ENCODE results near the gene AP5M1. TPM values are rescaled to one million over a fixed set of nuclear protein-coding genes. Genes with fewer than 3 reads are reported as not detected.

AP5M1 gene
- total and polyA plus RNA-seq, 2 of the 13 experiments (the other 11 are each of a cell fraction or from before 2014, with no cell fraction given), result 14.8 to 35.0 TPM

GRCh38 chr14:57293866-57294837, 25.4 kb downstream of the AP5M1 start:
- intact Hi-C loops (cut with micrococcal nuclease; ENCODE audit: unreplicated experiment) (loop anchor here (1.0 to 10.0 kb wide), 3 partner anchors 89 to 629 kb away; no protein-coding TSS in a partner anchor), in situ Hi-C loops (cut with HindIII; ENCODE audit: extremely low pct_ligation_motif_present, low pct_unique_long_range_greater_than_20kb) (no loop called here)
- Histone ChIP-seq H3K4me3 (replicated peaks in 1 of 3; ENCODE audit: insufficient read depth in 1 of 3, low read depth in 2 of 3, low read length in 3 of 3) (no peak overlapping the region), H3K27ac (ENCODE audit: extremely low read length, insufficient read depth, low read length) (no peak overlapping the region), H3K79me2 (ENCODE audit: insufficient read depth, low read length) (no peaks in the 10 kb centered on the region), H3K4me2 (ENCODE audit: low read depth, low read length) (no peak overlapping the region), H3K36me3 (replicated peaks in 1 of 2; ENCODE audit: control insufficient read depth in 1 of 2, insufficient read depth in 2 of 2, low read length in 2 of 2) (peaks cover under 1 to 2% of the 10 kb centered on the region in 2 experiments; a peak in 1 of 5 replicates), H2AFZ (ENCODE audit: low read length) (no peak overlapping the region), H4K20me1 (ENCODE audit: insufficient read depth, low read length) (no peaks in the 10 kb centered on the region), H3K9ac (ENCODE audit: insufficient read depth, low read depth, low read length) (no peak overlapping the region), H3K4me1 (ENCODE audit: insufficient read depth, low read length) (peaks cover 27% of the 10 kb centered on the region), H3K9me3 (ENCODE audit: low read length) (no peaks in the 10 kb centered on the region), H3K27me3 (ENCODE audit: control insufficient read depth in 1 of 2, insufficient read depth in 2 of 2, low read length in 2 of 2) (no peaks in the 10 kb centered on the region)
- ChIA-PET POLR2A (no interaction called here), CTCF (ENCODE audit: low intra/inter-chr PET ratio, low total read pairs) (interaction anchor here (1.2 kb wide), 1 partner anchor 228 kb away, joined by 3 read pairs; no protein-coding TSS in a partner anchor)
- WGBS (ENCODE audit: low lambda C conversion rate), result 100% methylated on average over 1 of the region's 1 CpG
- ATAC-seq (no peak), DNase-seq (ENCODE audit: low spot score) (no peak), FAIRE-seq (no peak)
- no TSS peak for BruUV-seq (replicated peaks)
- TF ChIP-seq HNRNPH1 (optimal IDR thresholded peaks at IDR 0.05; ENCODE audit: low read depth, low read length), result no peak
- peak; percentile 33 for TF ChIP-seq STAG1 (CRISPR knock-in tag; IDR thresholded peaks at IDR 0.05)

DNA sequence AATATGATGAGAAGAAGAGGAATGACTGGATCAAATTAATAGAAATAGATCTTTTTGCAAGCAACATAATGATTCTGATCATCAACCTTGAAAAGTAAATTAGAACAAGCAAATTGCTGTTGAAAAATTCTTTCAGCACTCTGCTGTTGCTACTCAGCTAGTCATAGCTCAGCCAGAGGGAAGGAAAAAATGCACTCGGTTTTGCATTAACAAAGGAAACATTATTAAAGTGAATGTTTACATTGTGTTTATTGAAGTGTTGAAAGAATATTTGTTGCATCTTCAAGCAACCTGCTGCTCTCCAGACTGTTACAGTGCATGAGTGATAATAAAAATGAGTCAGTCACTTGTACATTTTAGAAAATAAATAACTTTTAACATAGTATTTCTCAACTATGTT, 26.5 kb downstream of the AP5M1 start:
- Histone ChIP-seq H3K79me2 (ENCODE audit: insufficient read depth, low read length) (no peaks in the 10 kb centered on the region), H3K27me3 (ENCODE audit: control insufficient read depth in 1 of 2, insufficient read depth in 2 of 2, low read length in 2 of 2) (no peaks in the 10 kb centered on the region), H3K4me2 (ENCODE audit: low read depth, low read length) (no peak overlapping the region), H3K4me3 (replicated peaks in 1 of 3; ENCODE audit: insufficient read depth in 1 of 3, low read depth in 2 of 3, low read length in 3 of 3) (no peak overlapping the region), H3K36me3 (replicated peaks in 1 of 2; ENCODE audit: control insufficient read depth in 1 of 2, insufficient read depth in 2 of 2, low read length in 2 of 2) (peaks cover 0 to 2% of the 10 kb centered on the region in 2 experiments; a peak in 1 of 5 replicates), H2AFZ (ENCODE audit: low read length) (no peak overlapping the region), H3K9me3 (ENCODE audit: low read length) (no peaks in the 10 kb centered on the region), H3K27ac (ENCODE audit: extremely low read length, insufficient read depth, low read length) (no peak overlapping the region), H3K4me1 (ENCODE audit: insufficient read depth, low read length) (peaks cover 25% of the 10 kb centered on the region), H3K9ac (ENCODE audit: insufficient read depth, low read depth, low read length) (no peak overlapping the region), H4K20me1 (ENCODE audit: insufficient read depth, low read length) (no peaks in the 10 kb centered on the region)
- ATAC-seq, result no peak
- ChIA-PET POLR2A (no interaction called here), CTCF (ENCODE audit: low intra/inter-chr PET ratio, low total read pairs) (no interaction called here)
- intact Hi-C loops (cut with micrococcal nuclease; ENCODE audit: unreplicated experiment), result loop anchor here (10.0 kb wide), 2 partner anchors 90 to 630 kb away; no protein-coding TSS in a partner anchor
- no peak for DNase-seq (ENCODE audit: low spot score)
- in situ Hi-C loops (cut with HindIII; ENCODE audit: extremely low pct_ligation_motif_present, low pct_unique_long_range_greater_than_20kb), result no loop called here
- no peak for FAIRE-seq
- BruUV-seq (replicated peaks), result no TSS peak
- WGBS (ENCODE audit: low lambda C conversion rate), result 21% methylated on average over 1 of the region's 1 CpG
- TF ChIP-seq KDM3A (CRISPR knock-in tag; IDR thresholded peaks at IDR 0.05; ENCODE audit: low read depth), result no peak
- no peak for TF ChIP-seq PCBP2 (optimal IDR thresholded peaks at IDR 0.05; ENCODE audit: low read depth, low read length, poor library complexity, severe bottlenecking)
- no peak for TF ChIP-seq GMEB2 (CRISPR knock-in tag; IDR thresholded peaks at IDR 0.05; ENCODE audit: low read depth)
- no peak for TF ChIP-seq ZSCAN22 (CRISPR knock-in tag; IDR thresholded peaks at IDR 0.05)
- TF ChIP-seq, protein P1, sequence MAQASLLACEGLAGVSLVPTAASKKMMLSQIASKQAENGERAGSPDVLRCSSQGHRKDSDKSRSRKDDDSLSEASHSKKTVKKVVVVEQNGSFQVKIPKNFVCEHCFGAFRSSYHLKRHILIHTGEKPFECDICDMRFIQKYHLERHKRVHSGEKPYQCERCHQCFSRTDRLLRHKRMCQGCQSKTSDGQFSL (CRISPR knock-in tag; IDR thresholded peaks at IDR 0.05), result no peak
- no peak for TF ChIP-seq ZNF431 (CRISPR knock-in tag; IDR thresholded peaks at IDR 0.05; ENCODE audit: borderline replicate concordance, low read depth)
- TF ChIP-seq KAT2B (IDR thresholded peaks at IDR 0.05; ENCODE audit: borderline replicate concordance, low read depth, low read length), result no peak
- TF ChIP-seq, protein P2, sequence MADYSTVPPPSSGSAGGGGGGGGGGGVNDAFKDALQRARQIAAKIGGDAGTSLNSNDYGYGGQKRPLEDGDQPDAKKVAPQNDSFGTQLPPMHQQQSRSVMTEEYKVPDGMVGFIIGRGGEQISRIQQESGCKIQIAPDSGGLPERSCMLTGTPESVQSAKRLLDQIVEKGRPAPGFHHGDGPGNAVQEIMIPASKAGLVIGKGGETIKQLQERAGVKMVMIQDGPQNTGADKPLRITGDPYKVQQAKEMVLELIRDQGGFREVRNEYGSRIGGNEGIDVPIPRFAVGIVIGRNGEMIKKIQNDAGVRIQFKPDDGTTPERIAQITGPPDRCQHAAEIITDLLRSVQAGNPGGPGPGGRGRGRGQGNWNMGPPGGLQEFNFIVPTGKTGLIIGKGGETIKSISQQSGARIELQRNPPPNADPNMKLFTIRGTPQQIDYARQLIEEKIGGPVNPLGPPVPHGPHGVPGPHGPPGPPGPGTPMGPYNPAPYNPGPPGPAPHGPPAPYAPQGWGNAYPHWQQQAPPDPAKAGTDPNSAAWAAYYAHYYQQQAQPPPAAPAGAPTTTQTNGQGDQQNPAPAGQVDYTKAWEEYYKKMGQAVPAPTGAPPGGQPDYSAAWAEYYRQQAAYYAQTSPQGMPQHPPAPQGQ (CRISPR knock-in tag; IDR thresholded peaks at IDR 0.05; ENCODE audit: borderline replicate concordance), result no peak
- TF ChIP-seq ZSCAN12 (CRISPR knock-in tag; IDR thresholded peaks at IDR 0.05), result no peak
- TF ChIP-seq GATAD2A (CRISPR knock-in tag; IDR thresholded peaks at IDR 0.05), result no peak
- TF ChIP-seq ZNF230 (CRISPR knock-in tag; IDR thresholded peaks at IDR 0.05), result no peak
- TF ChIP-seq ZNF441 (CRISPR knock-in tag; IDR thresholded peaks at IDR 0.05; ENCODE audit: borderline replicate concordance), result no peak
